SK-N-MC (cell line): Measurements from ENCODE around the gene TANC1.

Experiments
- EZH2 ChIP-seq: fragments of 200-600 bp; sonication (generic); IDR thresholded peaks from one replicate; pipeline ENCODE4 v1.6.1; 2017; ENCODE audit warnings: antibody characterized with exemption
- POLR2AphosphoS5 ChIP-seq: IDR thresholded peaks from 2 replicates; pipeline ENCODE4 v1.6.1; 2012; ENCODE audit warnings: mild to moderate bottlenecking, low read depth, low read length, borderline replicate concordance

- TF ChIP-seq EZH2 (no peak), POLR2AphosphoS5 (no peak)
Observed at GRCh38 chr2:159054985-159055384, 86.5 kb downstream of the TANC1 start.
